ENCODE data around the gene CLDN9. TPM values are rescaled to one million over a fixed set of nuclear protein-coding genes. Genes with fewer than 3 reads are reported as not detected.

CLDN9 gene
- total RNA-seq, 1 donor from 2014 or later = 5.4 TPM

DNA sequence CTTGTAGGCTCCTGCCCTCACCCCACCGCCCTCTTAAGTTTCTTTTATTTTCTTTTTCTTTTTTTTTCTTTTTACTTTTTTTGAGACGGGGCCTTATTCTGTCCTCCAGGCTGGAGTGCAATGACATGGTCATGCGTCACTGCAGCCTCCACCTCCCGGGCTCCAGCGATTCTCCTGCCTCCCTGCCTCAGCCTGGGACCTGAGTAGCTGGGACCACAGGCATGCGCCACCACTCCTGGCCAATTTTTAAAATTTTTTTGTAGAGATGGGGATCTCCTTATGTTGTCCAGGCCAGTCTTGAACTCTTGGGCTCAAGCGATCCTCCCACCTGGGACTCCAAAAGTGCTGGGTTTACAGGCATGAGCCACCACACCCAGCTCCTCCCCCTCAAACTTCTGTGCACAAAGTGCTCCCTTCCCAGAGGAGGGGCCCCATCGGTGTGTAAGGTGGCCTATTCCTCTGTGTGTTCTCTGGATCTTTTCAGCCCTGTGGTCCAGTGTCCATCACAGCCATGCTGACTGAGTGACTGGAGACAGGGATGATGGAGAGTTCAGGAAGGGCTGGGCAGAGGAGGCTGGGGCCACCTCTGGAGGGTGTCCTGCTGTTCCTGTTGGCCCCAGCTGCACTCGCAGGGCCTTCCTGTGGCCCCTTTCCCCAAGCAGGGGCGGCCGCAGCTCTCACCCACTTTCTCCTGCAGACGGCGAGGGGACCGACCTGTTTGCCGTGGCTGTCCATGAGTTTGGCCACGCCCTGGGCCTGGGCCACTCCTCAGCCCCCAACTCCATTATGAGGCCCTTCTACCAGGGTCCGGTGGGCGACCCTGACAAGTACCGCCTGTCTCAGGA lies 43.8 kb downstream of the CLDN9 start:
- DNase-seq (ENCODE audit: low spot score in 2 of 2, unreplicated experiment in 2 of 2) = no peak
- TF ChIP-seq, protein P1, sequence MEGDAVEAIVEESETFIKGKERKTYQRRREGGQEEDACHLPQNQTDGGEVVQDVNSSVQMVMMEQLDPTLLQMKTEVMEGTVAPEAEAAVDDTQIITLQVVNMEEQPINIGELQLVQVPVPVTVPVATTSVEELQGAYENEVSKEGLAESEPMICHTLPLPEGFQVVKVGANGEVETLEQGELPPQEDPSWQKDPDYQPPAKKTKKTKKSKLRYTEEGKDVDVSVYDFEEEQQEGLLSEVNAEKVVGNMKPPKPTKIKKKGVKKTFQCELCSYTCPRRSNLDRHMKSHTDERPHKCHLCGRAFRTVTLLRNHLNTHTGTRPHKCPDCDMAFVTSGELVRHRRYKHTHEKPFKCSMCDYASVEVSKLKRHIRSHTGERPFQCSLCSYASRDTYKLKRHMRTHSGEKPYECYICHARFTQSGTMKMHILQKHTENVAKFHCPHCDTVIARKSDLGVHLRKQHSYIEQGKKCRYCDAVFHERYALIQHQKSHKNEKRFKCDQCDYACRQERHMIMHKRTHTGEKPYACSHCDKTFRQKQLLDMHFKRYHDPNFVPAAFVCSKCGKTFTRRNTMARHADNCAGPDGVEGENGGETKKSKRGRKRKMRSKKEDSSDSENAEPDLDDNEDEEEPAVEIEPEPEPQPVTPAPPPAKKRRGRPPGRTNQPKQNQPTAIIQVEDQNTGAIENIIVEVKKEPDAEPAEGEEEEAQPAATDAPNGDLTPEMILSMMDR (IDR thresholded peaks at IDR 0.05; ENCODE audit: unreplicated experiment) = no peak
- peaks cover 6% of the 10 kb centered on the region for H3K36me3 Mint-ChIP-seq

DNA sequence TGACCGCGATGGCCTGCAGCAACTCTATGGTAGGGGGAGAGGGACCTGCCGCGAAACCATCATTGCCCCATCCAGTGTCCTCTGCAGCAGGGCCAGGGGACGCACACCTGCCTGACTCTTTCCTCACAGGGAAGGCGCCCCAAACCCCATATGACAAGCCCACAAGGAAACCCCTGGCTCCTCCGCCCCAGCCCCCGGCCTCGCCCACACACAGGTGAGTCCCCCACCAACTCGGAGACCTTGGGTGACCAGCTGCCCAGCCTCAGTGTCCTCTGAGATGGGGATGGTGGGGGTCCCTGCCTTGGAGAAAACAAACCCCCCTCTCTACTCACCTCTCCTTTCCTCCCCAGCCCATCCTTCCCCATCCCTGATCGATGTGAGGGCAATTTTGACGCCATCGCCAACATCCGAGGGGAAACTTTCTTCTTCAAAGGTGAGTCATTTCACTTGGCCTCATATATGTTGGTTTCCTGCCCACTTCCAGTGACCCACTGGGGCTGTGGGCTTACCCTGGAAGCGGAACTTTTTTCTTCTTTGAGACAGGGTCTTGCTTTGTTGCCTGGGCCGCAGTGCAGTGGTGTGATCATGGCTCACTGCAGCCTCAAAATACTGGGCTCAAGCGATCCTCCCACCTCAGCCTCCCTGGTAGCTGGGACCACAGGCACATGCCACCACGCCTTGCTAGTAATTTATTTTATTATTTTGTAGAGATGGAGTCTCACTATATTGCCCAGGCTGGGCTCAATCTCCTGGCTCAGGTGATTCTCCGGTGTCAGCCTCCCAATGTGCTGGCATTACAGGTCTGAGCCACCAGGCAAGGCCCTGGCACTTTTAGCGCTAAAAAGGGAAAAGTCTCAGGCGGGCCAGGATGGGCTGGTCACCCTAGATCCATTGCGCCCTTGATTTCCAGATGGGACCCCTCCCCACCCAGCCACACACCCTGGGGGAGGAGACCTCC lies 44.7 kb downstream of the CLDN9 start:
- Mint-ChIP-seq H3K4me1 (peaks cover 8% of the 10 kb centered on the region), H3K4me3 (peak overlapping the region; percentile 33)

More for the DNA sequence above, 43.8 kb downstream of the CLDN9 start:
- Mint-ChIP-seq H3K9me3 (no peaks in the 10 kb centered on the region), H3K27me3 (ENCODE audit: low read depth) (peaks cover 2% of the 10 kb centered on the region), H3K4me3 (peak overlapping the region; percentile 33), H3K4me1 (peaks cover 8% of the 10 kb centered on the region), H3K27ac (no peak overlapping the region)

DNA sequence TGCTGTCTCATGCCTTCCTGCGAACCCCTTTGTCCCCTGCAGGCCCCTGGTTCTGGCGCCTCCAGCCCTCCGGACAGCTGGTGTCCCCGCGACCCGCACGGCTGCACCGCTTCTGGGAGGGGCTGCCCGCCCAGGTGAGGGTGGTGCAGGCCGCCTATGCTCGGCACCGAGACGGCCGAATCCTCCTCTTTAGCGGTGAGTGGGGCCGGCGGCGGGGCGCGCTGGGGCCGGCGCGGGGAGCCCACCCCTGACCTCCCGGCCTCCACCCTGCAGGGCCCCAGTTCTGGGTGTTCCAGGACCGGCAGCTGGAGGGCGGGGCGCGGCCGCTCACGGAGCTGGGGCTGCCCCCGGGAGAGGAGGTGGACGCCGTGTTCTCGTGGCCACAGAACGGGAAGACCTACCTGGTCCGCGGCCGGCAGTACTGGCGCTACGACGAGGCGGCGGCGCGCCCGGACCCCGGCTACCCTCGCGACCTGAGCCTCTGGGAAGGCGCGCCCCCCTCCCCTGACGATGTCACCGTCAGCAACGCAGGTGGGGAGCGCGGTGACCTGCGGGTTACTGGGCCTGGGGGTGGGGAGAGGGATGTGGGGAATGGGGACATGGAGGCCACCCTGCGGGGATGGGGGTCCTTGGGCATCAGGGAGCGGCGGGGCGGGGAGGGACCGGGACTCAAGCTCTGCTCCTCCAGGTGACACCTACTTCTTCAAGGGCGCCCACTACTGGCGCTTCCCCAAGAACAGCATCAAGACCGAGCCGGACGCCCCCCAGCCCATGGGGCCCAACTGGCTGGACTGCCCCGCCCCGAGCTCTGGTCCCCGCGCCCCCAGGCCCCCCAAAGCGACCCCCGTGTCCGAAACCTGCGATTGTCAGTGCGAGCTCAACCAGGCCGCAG lies 45.7 kb downstream of the CLDN9 start:
- Mint-ChIP-seq H3K4me1 (peaks cover 8% of the 10 kb centered on the region), H3K27ac (no peak overlapping the region)
- DNase-seq (ENCODE audit: low spot score in 2 of 2, unreplicated experiment in 2 of 2) = peak in 1 of 2 experiments; percentile 52

More for the DNA sequence above, 44.7 kb downstream of the CLDN9 start:
- Mint-ChIP-seq H3K27ac (no peak overlapping the region), H3K27me3 (ENCODE audit: low read depth) (no peaks in the 10 kb centered on the region), H3K36me3 (peaks cover 6% of the 10 kb centered on the region), H3K9me3 (no peaks in the 10 kb centered on the region)
- TF ChIP-seq, protein P1 (IDR thresholded peaks at IDR 0.05; ENCODE audit: unreplicated experiment) = no peak
- no peak for DNase-seq (ENCODE audit: low spot score in 2 of 2, unreplicated experiment in 2 of 2)

DNA sequence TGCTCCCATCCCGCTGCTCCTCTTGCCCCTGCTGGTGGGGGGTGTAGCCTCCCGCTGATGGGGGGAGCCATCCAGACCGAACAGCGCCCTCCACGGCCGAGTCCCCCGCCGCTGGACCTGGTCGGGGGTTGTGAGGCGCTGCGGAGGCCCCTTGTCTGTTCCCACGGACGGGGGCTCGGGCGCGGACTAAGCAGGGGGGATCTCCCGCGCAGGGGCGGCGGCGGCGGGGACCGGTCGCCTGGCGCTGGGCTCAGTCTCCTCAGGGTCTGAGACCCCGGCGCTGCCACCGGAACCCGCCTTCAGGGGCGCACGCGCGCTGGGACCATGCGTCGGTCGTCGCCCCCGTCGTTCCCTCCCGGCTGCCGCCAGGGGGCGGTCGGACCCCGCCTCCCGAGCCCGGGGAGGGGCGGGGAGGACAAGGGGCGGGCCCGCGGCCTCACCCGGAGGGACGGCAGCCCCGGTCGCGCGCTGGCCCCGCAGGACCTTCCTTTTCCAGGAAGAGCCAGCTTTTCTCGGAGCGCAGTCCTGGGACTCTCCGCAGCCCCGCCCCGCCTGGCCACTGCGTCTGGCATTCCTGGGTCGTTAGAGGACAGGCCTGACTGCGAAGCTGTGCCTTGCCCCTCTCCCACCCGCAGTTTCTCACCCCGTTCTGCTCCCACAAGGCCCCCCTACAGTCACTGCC lies 46.5 kb downstream of the CLDN9 start:
- peaks cover 8% of the 10 kb centered on the region for H3K4me1 Mint-ChIP-seq
- no peaks in the 10 kb centered on the region for H3K36me3 Mint-ChIP-seq
- TF ChIP-seq, protein P1 (IDR thresholded peaks at IDR 0.05; ENCODE audit: unreplicated experiment) = peak; percentile 97
- no peaks in the 10 kb centered on the region for H3K27me3 Mint-ChIP-seq (ENCODE audit: low read depth)
- peak; percentile 84 to 94 for DNase-seq (ENCODE audit: low spot score in 2 of 2, unreplicated experiment in 2 of 2)
- peak overlapping the region; percentile 75 for H3K27ac Mint-ChIP-seq
- H3K9me3 Mint-ChIP-seq = no peaks in the 10 kb centered on the region
- peak overlapping the region; percentile 79 for H3K4me3 Mint-ChIP-seq

More for the DNA sequence above, 45.7 kb downstream of the CLDN9 start:
- Mint-ChIP-seq H3K9me3 (no peaks in the 10 kb centered on the region), H3K27me3 (ENCODE audit: low read depth) (no peaks in the 10 kb centered on the region), H3K4me3 (peak overlapping the region; percentile 79), H3K36me3 (peaks cover 6% of the 10 kb centered on the region)
- TF ChIP-seq, protein P1 (IDR thresholded peaks at IDR 0.05; ENCODE audit: unreplicated experiment) = no peak

Data from mesothelial cell of epicardium (in vitro differentiated cells).